NCI-H1417 (cell line): Measurements from ENCODE around the gene LY6G5C.
A peak's percentile ranks its signal among the peaks of the same experiment; 100 is the strongest.

ENCODE experiments used
- DNase-seq, 3 experiments: peaks; one replicate each; lab custom pipeline; 2025; lab: John Stamatoyannopoulos, UW

Gene LY6G5C

DNA sequence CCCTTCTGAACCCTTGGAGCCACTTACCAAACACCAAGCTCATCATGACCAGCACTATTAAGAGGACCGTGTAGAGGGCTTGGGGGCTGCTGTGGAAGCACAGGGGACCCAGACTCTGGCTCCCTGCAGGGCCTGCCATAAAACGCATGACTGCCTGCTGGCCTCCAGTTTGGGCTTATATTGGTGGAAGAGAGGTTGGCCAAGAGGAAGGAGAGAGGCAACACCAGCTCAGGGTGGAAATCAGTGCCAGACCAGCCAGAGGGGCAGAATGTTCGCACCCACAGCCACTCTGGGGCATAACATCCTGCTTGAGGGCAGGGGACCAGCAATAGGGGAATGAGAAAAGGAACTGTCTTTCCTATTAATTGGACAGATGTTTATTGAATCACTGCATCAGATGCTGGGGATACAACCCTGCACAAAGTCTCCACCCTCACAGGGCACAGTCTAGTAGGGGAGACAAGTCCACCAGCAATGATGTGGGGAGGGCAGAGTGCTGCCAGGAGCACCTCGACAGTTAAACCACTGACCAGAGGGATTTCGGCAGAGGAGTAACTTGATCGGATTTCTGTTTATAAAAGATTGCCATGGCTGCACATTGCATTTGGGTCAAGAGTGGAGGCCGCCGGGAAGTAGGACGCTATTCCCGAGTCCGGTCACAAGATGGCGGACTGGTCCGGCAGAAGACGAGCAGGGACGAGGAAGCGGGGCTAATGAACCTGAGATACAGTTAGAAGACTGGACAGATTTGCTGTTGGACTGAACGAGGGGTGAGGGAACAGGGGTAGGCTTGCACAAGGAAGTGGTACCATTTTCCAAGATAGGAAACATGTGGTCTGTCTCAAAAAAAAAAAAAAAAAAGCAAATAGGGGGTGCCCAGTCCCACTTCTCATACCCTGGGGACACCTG is at the start of gene LY6G5C:
Gene LY6G5C (minus strand): TSS at position 842 of the 909 bp plus-strand sequence. CDS start 694 bp downstream, at position 148.
- peak; percentile 68 to 89 (median 73) for DNase-seq

- peak in 1 of 3 experiments; percentile 62 for DNase-seq
These were observed 49.2 kb upstream of the LY6G5C start for GRCh38 chr6:31729979-31730630.

DNA sequence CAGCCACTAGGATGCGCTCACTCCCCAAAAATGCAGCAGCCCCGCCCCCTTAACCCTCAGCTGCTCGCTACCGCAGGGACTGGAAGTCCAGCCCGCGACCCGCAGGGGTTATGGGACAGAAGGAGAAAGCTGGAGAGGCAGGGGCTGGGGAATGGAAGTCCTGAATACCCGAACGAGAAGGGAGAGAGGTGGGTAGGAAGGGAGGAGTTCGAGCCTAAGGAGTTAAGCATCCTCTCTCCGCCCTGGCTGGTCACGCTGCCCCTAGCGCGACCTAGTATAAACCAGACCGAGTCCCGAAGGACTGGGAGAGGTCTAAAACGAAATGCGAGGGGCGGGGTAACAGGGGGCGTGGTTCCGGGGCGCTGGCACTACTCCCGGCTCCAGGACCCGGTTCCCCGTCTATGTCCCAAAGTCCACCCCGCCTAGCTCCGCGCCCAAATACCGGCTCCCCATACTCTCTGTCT is 48.7 kb upstream of the LY6G5C start:
- DNase-seq = peak in 2 of 3 experiments; percentile 14 to 68

DNA sequence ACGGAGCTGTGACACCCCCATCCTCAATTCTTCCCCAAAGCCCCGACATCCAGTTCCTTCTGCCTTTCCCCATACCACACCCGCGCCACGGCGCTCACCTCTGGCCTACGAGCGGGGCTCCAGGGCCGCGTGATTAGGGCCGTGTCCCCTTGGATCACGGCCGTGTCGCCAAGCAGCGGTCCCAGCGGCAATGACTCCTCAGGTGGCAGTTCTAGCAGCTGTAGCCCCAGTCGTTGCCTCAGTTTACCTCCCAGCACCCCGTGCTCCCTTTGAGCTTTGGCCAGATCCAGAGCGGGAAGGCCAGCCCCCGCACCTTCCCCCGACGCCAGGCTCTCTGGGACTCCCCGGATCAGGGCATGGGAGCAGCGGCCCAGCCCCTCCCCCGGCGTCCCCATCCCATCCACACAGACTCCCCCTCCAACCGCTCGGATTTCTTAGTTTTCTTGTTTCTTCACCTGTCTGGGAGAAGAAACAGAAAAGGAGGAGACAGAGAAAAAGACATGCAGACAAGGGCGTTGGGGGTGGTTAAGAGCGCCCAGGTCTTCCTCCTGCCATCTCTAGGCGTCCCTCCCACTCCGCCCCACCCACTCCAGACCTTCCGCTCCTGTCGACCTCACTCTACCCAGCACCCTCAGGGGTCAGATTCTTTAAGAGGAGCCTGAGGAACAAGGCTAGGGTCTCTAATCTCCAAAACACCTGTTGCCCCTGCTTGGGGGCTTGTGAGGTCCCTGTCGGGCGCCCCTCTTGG is 48.1 kb upstream of the LY6G5C start, which contains the start of gene DDAH2:
Gene DDAH2 (minus strand): TSS at position 533 of the 748 bp plus-strand sequence. CDS start 138 bp downstream, at position 395.
- no peak for DNase-seq

DNA sequence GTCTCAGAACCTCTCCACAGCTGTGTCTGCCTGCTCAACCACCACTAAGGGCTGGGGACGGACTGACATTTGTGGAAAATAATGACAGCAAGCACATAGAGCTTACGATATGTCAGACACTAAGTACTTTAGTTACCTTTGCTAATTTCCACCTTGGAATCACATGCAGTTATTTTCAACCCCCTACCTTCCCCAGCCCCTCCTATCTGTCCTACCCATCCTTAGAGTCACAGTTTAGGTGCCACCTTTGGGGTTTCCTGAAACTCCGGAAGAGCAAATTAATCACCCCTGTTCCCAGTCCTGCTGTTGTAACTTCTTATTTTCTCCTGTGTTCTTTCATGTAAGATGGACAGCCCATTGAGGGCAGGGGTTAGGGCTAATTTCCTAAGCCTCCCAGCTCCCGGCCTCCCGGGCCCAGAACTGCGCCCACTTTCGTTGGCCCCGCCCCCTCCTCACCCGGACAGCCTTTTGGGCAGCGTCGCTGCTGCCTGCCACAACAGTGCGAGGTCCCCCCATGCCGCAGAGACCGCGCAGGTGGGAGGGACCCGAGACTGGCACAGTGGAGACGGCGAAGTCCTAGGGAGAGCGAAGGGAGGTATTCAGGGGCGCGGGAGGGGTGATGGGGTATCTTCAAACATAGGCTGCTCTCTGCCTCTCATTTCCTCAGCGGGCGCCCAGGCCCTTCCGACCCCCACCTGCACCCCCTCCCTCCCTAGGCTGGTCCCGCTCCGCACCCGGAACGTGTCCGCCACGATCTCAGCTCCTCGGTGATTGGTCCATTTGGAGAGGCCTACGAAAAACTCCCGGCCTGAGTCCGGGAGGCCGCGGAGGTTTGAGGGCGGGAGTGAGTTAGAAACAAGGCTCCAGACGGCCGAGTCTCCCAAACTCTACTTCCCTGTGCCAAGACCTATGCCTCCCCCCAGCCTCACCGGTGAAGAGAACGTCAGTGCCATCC is 47.1 kb upstream of the LY6G5C start:
- DNase-seq = no peak

DNA sequence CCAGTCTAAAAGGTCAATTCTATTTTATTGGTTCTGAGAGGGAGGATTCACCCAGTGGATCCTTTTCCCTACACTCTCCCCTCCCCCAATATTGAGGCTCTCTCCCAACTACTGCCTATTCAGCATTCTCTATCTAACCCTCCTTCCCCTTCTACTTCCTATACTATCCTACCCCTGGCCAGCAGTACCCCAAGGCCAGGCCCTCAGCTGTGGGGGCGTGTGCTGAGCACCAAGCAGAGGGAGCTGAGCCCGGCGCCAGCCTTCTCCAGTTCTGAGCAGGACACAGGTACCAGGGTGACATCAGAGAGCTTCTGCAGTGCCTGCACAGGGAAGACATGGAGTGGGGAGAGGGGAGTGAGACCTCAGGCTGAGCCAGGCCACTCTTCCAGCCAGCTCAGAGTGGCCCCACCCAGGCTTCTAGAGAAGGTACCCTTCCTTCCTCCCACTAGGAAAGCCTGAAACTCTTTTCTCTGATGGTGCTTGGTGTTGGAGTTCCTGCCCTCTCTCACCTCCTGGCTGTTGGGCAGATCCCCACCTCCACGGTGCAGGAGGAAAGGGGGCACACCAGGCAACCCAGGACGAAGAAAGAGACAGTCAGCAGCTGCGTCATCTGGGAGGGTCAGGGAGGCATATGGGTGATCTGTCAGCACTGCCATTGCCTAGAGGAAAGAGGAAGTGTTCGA is 46.3 kb upstream of the LY6G5C start:
- no peak for DNase-seq

DNA sequence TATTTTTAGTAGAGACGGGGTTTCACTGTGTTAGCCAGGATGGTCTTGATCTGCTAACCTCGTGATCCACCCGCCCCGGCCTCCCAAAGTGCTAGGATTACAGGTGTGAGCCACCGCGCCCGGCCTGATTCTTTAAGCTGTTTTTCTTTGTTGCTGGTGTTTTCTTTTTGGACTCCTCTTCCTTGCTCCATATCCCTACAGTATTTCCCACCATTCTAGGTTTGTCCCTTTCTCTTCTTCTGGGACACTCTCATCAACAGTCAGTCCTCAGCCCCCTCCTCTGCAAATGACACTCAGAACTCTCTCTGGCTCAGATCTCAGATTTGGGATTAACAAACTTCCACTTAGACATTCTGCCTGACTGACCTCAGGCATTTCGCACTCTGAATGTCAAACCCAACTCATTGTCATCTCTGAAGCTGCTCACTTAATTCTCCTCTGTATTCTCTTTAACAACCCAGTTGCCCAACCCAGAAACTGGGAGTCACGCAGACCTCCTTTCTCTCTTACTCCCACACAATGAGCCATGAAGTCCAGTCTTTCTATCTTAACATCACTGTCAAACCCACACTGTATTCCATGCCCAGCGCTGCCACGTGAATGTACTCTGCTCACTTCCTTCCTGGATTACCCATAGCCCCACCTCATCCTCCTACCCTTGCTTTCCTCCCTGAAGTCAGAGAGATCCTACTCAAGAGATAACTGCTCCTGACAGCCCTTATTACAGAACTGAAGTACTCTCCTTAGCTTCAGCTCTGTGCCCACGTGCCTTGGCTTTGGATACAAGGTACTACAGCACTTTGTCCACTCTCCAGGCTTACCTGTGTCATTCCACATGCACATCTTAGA is 44.9 kb upstream of the LY6G5C start:
- no peak for DNase-seq

DNA sequence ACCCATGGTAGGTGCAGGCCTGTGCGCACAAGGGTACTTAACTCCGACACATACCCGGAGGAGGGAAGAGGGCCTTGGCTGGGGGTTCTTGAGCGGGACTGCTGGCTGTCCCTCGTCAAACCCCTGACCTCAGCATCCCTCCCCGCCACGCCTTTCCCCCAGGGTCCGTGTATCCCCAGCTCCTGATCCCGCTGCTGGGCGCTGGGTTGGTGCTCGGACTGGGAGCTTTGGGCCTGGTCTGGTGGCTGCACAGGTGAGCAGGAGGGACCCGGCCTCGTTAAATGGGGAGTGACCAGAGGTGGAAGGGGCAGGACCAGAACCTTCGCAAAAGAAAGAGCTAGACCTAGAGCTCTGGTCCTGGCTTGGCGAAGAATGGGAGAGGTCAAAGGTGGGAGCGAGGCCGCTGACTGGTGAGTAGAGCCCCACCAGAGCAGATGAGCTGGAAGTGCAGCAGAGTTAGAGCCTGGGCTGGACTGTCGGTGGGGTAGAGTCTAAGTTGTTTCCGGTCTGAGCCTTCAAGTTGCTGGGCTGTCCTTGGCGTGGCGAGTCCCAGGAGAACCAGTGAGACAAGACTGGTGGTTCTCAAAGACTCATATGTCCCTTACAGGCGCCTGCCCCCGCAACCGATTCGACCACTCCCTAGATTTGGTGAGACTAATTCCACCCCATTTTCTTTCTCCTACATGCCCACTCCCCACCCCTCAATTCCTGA is 43.3 kb upstream of the LY6G5C start:
- no peak for DNase-seq

- DNase-seq = no peak
These were observed 42.5 kb upstream of the LY6G5C start, which contains the start of gene MPIG6B for GRCh38 chr6:31723245-31723979. Gene MPIG6B (plus strand): TSS chr6:31723373. CDS start chr6:31723384, 11 bp downstream.

GRCh38 chr6:31722173-31722572 is 41.3 kb upstream of the LY6G5C start:
- no peak for DNase-seq

GRCh38 chr6:31721351-31722020 is 40.6 kb upstream of the LY6G5C start, which contains the start of gene LY6G6C:
Gene LY6G6C (minus strand): TSS chr6:31721746. CDS start chr6:31721679, 67 bp downstream.
- no peak for DNase-seq

DNA sequence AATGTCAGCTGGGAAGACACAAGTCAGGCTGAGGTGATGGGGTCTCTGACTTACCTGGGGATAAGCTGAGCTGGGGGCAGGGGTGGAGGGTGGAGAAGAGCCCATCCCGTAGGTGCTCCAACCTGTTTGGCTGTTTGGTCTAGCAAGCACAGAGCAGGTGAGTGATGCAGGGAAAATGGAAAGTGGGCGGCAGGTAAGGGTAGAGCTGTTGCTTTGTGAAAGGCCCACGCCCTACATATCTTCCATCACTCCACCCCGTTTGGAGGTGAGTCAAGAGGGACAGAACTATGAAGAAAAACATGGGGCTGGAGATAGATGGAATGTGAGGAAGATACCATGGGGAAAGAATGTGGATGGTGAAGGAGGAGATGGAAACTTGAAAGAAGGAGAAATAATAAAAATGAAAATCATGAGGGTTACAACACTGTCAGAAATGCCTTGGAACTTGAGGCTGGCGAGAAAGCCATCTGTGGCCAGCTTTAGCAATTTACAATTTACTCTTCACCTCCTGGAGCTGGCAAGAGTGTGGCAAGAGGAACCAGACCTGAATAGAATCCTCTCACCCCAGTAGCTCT is 39.4 kb upstream of the LY6G5C start:
- no peak for DNase-seq

DNA sequence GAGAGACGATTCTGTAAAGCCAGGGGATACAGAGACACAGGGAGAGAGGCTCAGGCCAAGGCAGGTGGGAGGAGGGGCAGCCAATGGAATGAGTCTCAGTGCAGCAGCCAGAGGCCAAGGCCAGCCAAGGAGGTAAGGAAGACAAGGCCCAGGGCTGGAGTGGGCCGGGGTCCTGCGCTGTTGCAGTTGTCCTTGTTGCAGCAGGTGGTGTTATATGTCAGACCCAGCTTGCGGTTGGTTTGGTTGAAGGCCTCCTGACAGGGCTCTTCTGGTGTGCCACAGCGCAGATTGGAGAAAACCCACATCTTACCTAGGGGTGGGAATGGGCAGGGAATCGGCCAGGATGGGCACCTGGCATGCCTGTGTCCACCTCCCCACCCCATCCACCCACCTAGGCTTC is 38.1 kb upstream of the LY6G5C start:
- no peak for DNase-seq

DNA sequence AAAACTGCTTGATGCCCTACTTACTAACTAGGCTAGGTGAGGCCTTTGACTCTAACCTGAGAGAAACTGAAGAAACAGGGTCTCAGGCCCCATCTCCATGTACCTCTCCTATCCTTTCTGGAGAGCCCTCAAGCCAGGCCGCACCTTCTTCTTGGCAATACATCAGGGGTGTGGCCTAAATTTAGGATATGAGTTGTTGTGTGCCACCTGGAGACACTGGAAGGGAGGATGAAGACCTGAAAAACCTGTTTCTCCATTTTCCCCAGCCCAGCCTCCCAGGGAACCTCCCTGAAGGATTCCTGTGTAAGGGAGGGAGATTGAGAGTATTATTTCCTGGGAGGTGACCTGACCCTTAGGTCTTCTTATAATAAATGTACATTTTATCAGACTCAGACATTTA is 37.4 kb upstream of the LY6G5C start:
- DNase-seq = peak in 2 of 3 experiments; percentile 64 to 86

GRCh38 chr6:31717499-31718222 is 36.8 kb upstream of the LY6G5C start:
- peak in 2 of 3 experiments; percentile 38 to 56 for DNase-seq
